HepG2 (cell line): Measurements from ENCODE around the gene C16orf54. TPM values are rescaled to one million over a fixed set of nuclear protein-coding genes. Genes with fewer than 3 reads are reported as not detected.

Source experiments
- HOXA5 ChIP-seq: sonication (generic); formaldehyde crosslinking; IDR thresholded peaks from 2 replicates; pipeline ENCODE4 v1.4.0; 2020; ENCODE audit warnings: missing genetic modification reagents
- KLF11 ChIP-seq: IDR thresholded peaks from 2 replicates; pipeline ENCODE4 v1.6.1; 2016; ENCODE audit warnings: missing compliant biosample characterization
- NCOR1 ChIP-seq: fragments of 200-600 bp; sonication (generic); IDR thresholded peaks from 2 replicates; pipeline ENCODE4 v1.7.0; 2017; ENCODE audit warnings: antibody characterized with exemption, low read length, borderline replicate concordance
- SALL1 ChIP-seq: sonication (generic); formaldehyde crosslinking; IDR thresholded peaks from 2 replicates; pipeline ENCODE4 v1.8.0; 2022; ENCODE audit warnings: mild to moderate bottlenecking, missing genetic modification reagents
- TMF1 ChIP-seq: sonication (generic); formaldehyde crosslinking; IDR thresholded peaks from 2 replicates; pipeline ENCODE4 v1.8.1; 2022; ENCODE audit warnings: low read depth, missing genetic modification reagents
- ZEB1 ChIP-seq: IDR thresholded peaks from 2 replicates; pipeline ENCODE4 v1.6.1; 2012; ENCODE audit warnings: mild to moderate bottlenecking, low read depth, inconsistent platforms; ENCODE audit not compliant: insufficient replicate concordance
- ZKSCAN8 ChIP-seq: IDR thresholded peaks from 2 replicates; pipeline ENCODE4 v1.6.1; 2016; ENCODE audit warnings: borderline replicate concordance, missing genetic modification reagents, missing compliant biosample characterization
- ZNF598 ChIP-seq: sonication (generic); formaldehyde crosslinking; IDR thresholded peaks from 2 replicates; pipeline ENCODE4 v1.5.1; 2020; ENCODE audit warnings: mild to moderate bottlenecking, missing genetic modification reagents, borderline replicate concordance
- polyA plus RNA-seq, 8 experiments: library from polyadenylated mRNA; depleted of rRNA in 3 of 8; stranded (reverse) in 7 of 8; unstranded in 1 of 8; fragments of >200 nt; fragmentation: Illumina TruSeq in 4 of 8; extraction: Trizol in 4 of 8; gene quantifications; 2 replicates each; pipeline versions ENCODE4 v1.2.1 to v1.2.3, GENCODE V29; 2011 to 2016; ENCODE audit warnings: low read depth in 4 of 8, missing spikeins in 1 of 8, mixed read lengths in 1 of 8; ENCODE audit not compliant: insufficient read depth in 1 of 8
- total RNA-seq, 5 experiments: library from RNA; depleted of rRNA; stranded (reverse); fragments of >200 nt; fragmentation: Illumina TruSeq; extraction: Trizol; gene quantifications; 2 replicates each; pipeline ENCODE4 v1.2.3, GENCODE V29; 2016; ENCODE audit warnings: low read depth in 1 of 5
- TF ChIP-seq, protein P1 (sequence below): sonication (generic); formaldehyde crosslinking; IDR thresholded peaks from 2 replicates; pipeline ENCODE4 v1.4.0; 2020; ENCODE audit warnings: mild to moderate bottlenecking, low read depth, missing genetic modification reagents
- TF ChIP-seq, protein P2 (sequence below): sonication (generic); formaldehyde crosslinking; IDR thresholded peaks from 2 replicates; pipeline ENCODE4 v1.8.0; 2022; ENCODE audit warnings: missing genetic modification reagents, mild to moderate bottlenecking, moderate library complexity, borderline replicate concordance
- TF ChIP-seq, protein P3 (sequence below): IDR thresholded peaks from 2 replicates; pipeline ENCODE4 v1.6.1; 2016
- TF ChIP-seq, protein P4 (sequence below): sonication (generic); formaldehyde crosslinking; IDR thresholded peaks from 2 replicates; pipeline ENCODE4 v1.9.0; 2022; ENCODE audit warnings: missing genetic modification reagents, mild to moderate bottlenecking, borderline replicate concordance
- TF ChIP-seq, protein P5 (sequence below): sonication (generic); formaldehyde crosslinking; IDR thresholded peaks from 2 replicates; pipeline ENCODE4 v1.4.0; 2020; ENCODE audit warnings: missing genetic modification reagents
- TF ChIP-seq, protein P6 (sequence below): sonication (generic); formaldehyde crosslinking; IDR thresholded peaks from 2 replicates; pipeline ENCODE4 v1.9.0; 2021; ENCODE audit warnings: missing genetic modification reagents, borderline replicate concordance
- TF ChIP-seq, protein P7 (sequence below): sonication (generic); formaldehyde crosslinking; conservative IDR thresholded peaks from 2 replicates; pipeline ENCODE4 v1.8.1; 2023; ENCODE audit warnings: missing genetic modification reagents

Gene C16orf54
- total and polyA plus RNA-seq, 2 of the 13 experiments (the other 11 are each of a cell fraction or from before 2014, with no cell fraction given) = not detected

DNA sequence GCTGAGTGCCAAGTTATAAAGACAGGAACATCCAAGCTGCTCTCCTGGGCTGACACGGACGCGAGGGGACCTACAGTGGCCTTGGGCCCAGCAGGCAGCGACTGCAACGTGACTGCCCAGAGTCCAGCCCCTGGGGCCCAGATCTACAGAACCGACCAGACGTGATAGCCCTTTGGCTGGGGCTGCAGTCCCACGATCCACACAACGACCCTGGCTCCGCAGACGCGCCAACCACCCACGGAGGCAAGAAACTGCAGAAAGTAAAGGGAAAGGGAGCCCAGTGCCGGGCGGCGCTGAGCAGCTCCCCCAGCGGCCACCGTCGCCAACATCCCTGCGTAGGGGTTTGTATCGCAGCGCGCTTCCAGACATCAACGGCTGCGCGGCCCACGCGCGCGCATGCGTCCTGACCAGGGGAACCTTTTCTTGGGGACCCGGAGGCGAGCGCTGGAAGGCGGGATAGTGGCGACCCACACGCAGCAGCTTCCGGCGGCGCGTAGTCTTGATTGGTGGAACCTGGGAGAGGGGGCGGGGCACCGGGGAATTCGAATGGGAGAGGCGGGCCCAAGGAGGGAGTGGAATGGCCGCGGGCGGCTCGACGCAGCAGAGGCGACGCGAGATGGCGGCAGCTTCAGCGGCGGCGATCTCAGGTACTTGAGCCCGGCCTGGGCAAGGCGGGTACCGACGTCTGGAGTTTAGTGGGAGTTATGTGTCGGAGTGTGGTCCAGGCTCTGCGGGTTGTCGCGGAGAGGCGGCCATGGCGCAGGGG lies 44.6 kb upstream of the C16orf54 start, which contains the start of gene KIF22 (continued):
- TF ChIP-seq, protein P1, sequence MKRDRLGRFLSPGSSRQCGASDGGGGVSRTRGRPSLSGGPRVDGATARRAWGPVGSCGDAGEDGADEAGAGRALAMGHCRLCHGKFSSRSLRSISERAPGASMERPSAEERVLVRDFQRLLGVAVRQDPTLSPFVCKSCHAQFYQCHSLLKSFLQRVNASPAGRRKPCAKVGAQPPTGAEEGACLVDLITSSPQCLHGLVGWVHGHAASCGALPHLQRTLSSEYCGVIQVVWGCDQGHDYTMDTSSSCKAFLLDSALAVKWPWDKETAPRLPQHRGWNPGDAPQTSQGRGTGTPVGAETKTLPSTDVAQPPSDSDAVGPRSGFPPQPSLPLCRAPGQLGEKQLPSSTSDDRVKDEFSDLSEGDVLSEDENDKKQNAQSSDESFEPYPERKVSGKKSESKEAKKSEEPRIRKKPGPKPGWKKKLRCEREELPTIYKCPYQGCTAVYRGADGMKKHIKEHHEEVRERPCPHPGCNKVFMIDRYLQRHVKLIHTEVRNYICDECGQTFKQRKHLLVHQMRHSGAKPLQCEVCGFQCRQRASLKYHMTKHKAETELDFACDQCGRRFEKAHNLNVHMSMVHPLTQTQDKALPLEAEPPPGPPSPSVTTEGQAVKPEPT = peak; percentile 79; the same call in 1 of the 2 replicates
- no peak; the same call in 1 of the 2 replicates for TF ChIP-seq TMF1 (CRISPR knock-in tag)
- TF ChIP-seq, protein P2, sequence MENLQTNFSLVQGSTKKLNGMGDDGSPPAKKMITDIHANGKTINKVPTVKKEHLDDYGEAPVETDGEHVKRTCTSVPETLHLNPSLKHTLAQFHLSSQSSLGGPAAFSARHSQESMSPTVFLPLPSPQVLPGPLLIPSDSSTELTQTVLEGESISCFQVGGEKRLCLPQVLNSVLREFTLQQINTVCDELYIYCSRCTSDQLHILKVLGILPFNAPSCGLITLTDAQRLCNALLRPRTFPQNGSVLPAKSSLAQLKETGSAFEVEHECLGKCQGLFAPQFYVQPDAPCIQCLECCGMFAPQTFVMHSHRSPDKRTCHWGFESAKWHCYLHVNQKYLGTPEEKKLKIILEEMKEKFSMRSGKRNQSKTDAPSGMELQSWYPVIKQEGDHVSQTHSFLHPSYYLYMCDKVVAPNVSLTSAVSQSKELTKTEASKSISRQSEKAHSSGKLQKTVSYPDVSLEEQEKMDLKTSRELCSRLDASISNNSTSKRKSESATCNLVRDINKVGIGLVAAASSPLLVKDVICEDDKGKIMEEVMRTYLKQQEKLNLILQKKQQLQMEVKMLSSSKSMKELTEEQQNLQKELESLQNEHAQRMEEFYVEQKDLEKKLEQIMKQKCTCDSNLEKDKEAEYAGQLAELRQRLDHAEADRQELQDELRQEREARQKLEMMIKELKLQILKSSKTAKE (CRISPR knock-in tag) = peak; percentile 56; the same call in 1 of the 2 replicates
- TF ChIP-seq, protein P3, sequence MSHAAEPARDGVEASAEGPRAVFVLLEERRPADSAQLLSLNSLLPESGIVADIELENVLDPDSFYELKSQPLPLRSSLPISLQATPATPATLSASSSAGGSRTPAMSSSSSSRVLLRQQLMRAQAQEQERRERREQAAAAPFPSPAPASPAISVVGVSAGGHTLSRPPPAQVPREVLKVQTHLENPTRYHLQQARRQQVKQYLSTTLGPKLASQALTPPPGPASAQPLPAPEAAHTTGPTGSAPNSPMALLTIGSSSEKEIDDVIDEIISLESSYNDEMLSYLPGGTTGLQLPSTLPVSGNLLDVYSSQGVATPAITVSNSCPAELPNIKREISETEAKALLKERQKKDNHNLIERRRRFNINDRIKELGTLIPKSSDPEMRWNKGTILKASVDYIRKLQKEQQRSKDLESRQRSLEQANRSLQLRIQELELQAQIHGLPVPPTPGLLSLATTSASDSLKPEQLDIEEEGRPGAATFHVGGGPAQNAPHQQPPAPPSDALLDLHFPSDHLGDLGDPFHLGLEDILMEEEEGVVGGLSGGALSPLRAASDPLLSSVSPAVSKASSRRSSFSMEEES (CRISPR knock-in tag) = peak; percentile 59
- TF ChIP-seq, protein P4, sequence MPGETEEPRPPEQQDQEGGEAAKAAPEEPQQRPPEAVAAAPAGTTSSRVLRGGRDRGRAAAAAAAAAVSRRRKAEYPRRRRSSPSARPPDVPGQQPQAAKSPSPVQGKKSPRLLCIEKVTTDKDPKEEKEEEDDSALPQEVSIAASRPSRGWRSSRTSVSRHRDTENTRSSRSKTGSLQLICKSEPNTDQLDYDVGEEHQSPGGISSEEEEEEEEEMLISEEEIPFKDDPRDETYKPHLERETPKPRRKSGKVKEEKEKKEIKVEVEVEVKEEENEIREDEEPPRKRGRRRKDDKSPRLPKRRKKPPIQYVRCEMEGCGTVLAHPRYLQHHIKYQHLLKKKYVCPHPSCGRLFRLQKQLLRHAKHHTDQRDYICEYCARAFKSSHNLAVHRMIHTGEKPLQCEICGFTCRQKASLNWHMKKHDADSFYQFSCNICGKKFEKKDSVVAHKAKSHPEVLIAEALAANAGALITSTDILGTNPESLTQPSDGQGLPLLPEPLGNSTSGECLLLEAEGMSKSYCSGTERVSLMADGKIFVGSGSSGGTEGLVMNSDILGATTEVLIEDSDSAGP (CRISPR knock-in tag) = peak; percentile 96
- TF ChIP-seq ZNF598 (CRISPR knock-in tag) = peak; percentile 19
- TF ChIP-seq ZEB1 = no peak
- no peak for TF ChIP-seq NCOR1
- TF ChIP-seq ZKSCAN8 (CRISPR knock-in tag) = peak; percentile 78; the same call in 1 of the 2 replicates
- TF ChIP-seq, protein P5, sequence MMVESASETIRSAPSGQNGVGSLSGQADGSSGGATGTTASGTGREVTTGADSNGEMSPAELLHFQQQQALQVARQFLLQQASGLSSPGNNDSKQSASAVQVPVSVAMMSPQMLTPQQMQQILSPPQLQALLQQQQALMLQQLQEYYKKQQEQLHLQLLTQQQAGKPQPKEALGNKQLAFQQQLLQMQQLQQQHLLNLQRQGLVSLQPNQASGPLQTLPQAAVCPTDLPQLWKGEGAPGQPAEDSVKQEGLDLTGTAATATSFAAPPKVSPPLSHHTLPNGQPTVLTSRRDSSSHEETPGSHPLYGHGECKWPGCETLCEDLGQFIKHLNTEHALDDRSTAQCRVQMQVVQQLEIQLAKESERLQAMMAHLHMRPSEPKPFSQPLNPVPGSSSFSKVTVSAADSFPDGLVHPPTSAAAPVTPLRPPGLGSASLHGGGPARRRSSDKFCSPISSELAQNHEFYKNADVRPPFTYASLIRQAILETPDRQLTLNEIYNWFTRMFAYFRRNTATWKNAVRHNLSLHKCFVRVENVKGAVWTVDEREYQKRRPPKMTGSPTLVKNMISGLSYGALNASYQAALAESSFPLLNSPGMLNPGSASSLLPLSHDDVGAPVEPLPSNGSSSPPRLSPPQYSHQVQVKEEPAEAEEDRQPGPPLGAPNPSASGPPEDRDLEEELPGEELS (CRISPR knock-in tag) = peak; percentile 52; the same call in 1 of the 2 replicates
- TF ChIP-seq, protein P6, sequence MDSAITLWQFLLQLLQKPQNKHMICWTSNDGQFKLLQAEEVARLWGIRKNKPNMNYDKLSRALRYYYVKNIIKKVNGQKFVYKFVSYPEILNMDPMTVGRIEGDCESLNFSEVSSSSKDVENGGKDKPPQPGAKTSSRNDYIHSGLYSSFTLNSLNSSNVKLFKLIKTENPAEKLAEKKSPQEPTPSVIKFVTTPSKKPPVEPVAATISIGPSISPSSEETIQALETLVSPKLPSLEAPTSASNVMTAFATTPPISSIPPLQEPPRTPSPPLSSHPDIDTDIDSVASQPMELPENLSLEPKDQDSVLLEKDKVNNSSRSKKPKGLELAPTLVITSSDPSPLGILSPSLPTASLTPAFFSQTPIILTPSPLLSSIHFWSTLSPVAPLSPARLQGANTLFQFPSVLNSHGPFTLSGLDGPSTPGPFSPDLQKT (CRISPR knock-in tag) = 0 out of 2 replicates have a peak, but pooled peaks have one; percentile 30
- peak; percentile 93; the same call in 1 of the 2 replicates for TF ChIP-seq HOXA5 (CRISPR knock-in tag)
- TF ChIP-seq, protein P7, sequence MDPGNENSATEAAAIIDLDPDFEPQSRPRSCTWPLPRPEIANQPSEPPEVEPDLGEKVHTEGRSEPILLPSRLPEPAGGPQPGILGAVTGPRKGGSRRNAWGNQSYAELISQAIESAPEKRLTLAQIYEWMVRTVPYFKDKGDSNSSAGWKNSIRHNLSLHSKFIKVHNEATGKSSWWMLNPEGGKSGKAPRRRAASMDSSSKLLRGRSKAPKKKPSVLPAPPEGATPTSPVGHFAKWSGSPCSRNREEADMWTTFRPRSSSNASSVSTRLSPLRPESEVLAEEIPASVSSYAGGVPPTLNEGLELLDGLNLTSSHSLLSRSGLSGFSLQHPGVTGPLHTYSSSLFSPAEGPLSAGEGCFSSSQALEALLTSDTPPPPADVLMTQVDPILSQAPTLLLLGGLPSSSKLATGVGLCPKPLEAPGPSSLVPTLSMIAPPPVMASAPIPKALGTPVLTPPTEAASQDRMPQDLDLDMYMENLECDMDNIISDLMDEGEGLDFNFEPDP (CRISPR knock-in tag) = no peak
- TF ChIP-seq SALL1 (CRISPR knock-in tag) = peak; percentile 92
- no peak; the same call in 1 of the 2 replicates for TF ChIP-seq KLF11 (CRISPR knock-in tag)
